Hepatocyte (in vitro differentiated cells): ENCODE measurements around the gene MEN1. TPM values are rescaled to one million over a fixed set of nuclear protein-coding genes. Genes with fewer than 3 reads are reported as not detected.

Experiments used
- DNase-seq: peaks from one replicate; pipeline ENCODE4 v3.0.0-alpha.2; 2016; ENCODE audit warnings: low spot score
- H2AFZ ChIP-seq: fragments of 200-600 bp; sonication (generic); 2 replicates; pipeline ENCODE4 v1.6.0; 2016; ENCODE audit warnings: antibody characterized with exemption, mild to moderate bottlenecking
- H3K27ac ChIP-seq: fragments of 200-600 bp; sonication (generic); 2 replicates; pipeline ENCODE4 v1.5.1; 2016; ENCODE audit warnings: mild to moderate bottlenecking
- H3K27me3 ChIP-seq: fragments of 200-600 bp; sonication (generic); 2 replicates; pipeline ENCODE4 v1.6.1; 2016
- H3K36me3 ChIP-seq: fragments of 200-600 bp; sonication (generic); replicated peaks from 2 replicates; pipeline ENCODE4 v1.5.1; 2016; ENCODE audit warnings: low read depth; ENCODE audit not compliant: insufficient read depth
- H3K4me1 ChIP-seq: fragments of 200-600 bp; sonication (generic); 2 replicates; pipeline ENCODE4 v1.5.1; 2016; ENCODE audit warnings: mild to moderate bottlenecking, moderate library complexity; ENCODE audit not compliant: insufficient read depth
- H3K4me2 ChIP-seq: fragments of 200-600 bp; sonication (generic); 2 replicates; pipeline ENCODE4 v1.6.0; 2016
- H3K4me3 ChIP-seq: fragments of 200-600 bp; sonication (generic); 2 replicates; pipeline ENCODE4 v1.5.1; 2016; ENCODE audit warnings: mild to moderate bottlenecking
- H3K79me2 ChIP-seq: fragments of 200-600 bp; sonication (generic); 2 replicates; pipeline ENCODE4 v1.6.0; 2017; ENCODE audit warnings: mild to moderate bottlenecking
- H3K9me2 ChIP-seq: fragments of 200-600 bp; sonication (generic); replicated peaks from 2 replicates; pipeline ENCODE4 v1.6.0; 2017; ENCODE audit warnings: mild to moderate bottlenecking; ENCODE audit not compliant: insufficient read depth
- H3K9me3 ChIP-seq: fragments of 200-600 bp; sonication (generic); 2 replicates; pipeline ENCODE4 v1.5.1; 2016; ENCODE audit warnings: low read depth, mild to moderate bottlenecking
- H4K20me1 ChIP-seq: fragments of 200-600 bp; sonication (generic); 2 replicates; pipeline ENCODE4 v1.6.0; 2016; ENCODE audit warnings: mild to moderate bottlenecking; ENCODE audit not compliant: insufficient read depth, poor library complexity, severe bottlenecking
- CTCF ChIP-seq: fragments of 200-600 bp; sonication (generic); IDR thresholded peaks from 2 replicates; pipeline ENCODE4 v1.5.1; 2016; ENCODE audit warnings: antibody characterized with exemption, mild to moderate bottlenecking; ENCODE audit not compliant: poor library complexity
- EZH2 ChIP-seq: fragments of 200-600 bp; sonication (generic); IDR thresholded peaks from 2 replicates; pipeline ENCODE4 v1.6.1; 2016; ENCODE audit warnings: antibody characterized with exemption, mild to moderate bottlenecking, borderline replicate concordance
- EZH2phosphoT487 ChIP-seq: fragments of 200-600 bp; sonication (generic); IDR thresholded peaks from one replicate; pipeline ENCODE4 v1.6.1; 2018; ENCODE audit warnings: antibody characterized with exemption, mild to moderate bottlenecking, low read depth, moderate library complexity; ENCODE audit not compliant: unreplicated experiment, severe bottlenecking
- WGBS: methylation state at CpG from one replicate; pipeline ENCODE4 v1.1.6; 2016; ENCODE audit warnings: low lambda C conversion rate; ENCODE audit errors: missing lambda C conversion rate; 5-methylcytosine and 5-hydroxymethylcytosine counted together
- polyA plus RNA-seq: library from polyadenylated mRNA; unstranded; fragments of >200 nt; fragmentation: Nextera tagmentation; extraction: Ambion mirVana; gene quantifications from 2 replicates; pipeline ENCODE4 v1.2.1, GENCODE V29; 2016
- total RNA-seq: library from RNA; depleted of rRNA; stranded (reverse); fragments of >200 nt; gene quantifications from 2 replicates; pipeline ENCODE4 v1.2.3, GENCODE V29; 2014

MEN1 gene
- total and polyA plus RNA-seq, 2 experiments from 2014 or later = 18.6 to 49.1 TPM

GRCh38 chr11:64759722-64760719, 50.3 kb downstream of the MEN1 start, which contains the start of gene PYGM:
Gene PYGM, minus strand, starts transcription at chr11:64759974. Its CDS starts 76 bp downstream, at chr11:64759898.
- no peaks in the 10 kb centered on the region for H3K9me2 ChIP-seq
- H3K4me1 ChIP-seq = peaks cover 9% of the 10 kb centered on the region

GRCh38 chr11:64759131-64759721, 51.1 kb downstream of the MEN1 start:
- Histone ChIP-seq H3K27me3 (no peaks in the 10 kb centered on the region), H3K79me2 (no peaks in the 10 kb centered on the region)

More at GRCh38 chr11:64759722-64760719, 50.3 kb downstream of the MEN1 start, which contains the start of gene PYGM:
- DNase-seq = peak; percentile 66
- H3K27ac ChIP-seq = no peak within 1 kb of the TSS
- H3K79me2 ChIP-seq = no peaks in the 10 kb centered on the region
- no peaks in the 10 kb centered on the region for H3K27me3 ChIP-seq
- peaks cover 27% of the 10 kb centered on the region for H4K20me1 ChIP-seq
- peaks cover 2% of the 10 kb centered on the region for H3K36me3 ChIP-seq
- no peak within 1 kb of the TSS for H3K4me2 ChIP-seq
- no peaks in the 10 kb centered on the region for H3K9me3 ChIP-seq
- H2AFZ ChIP-seq = no peak within 1 kb of the TSS
- TF ChIP-seq EZH2phosphoT487 (no peak), CTCF (no peak)
- H3K4me3 ChIP-seq = no peak within 1 kb of the TSS
- 41% methylated on average over 22 of the region's 24 CpGs for WGBS

GRCh38 chr11:64758330-64759079, 51.8 kb downstream of the MEN1 start:
- no peaks in the 10 kb centered on the region for H3K9me3 ChIP-seq
- no peak overlapping the region for H2AFZ ChIP-seq
- 90% methylated on average over 15 of the region's 15 CpGs for WGBS
- no peak overlapping the region for H3K4me2 ChIP-seq
- no peak for DNase-seq
- peaks cover 12% of the 10 kb centered on the region for H4K20me1 ChIP-seq
- H3K27me3 ChIP-seq = no peaks in the 10 kb centered on the region
- H3K27ac ChIP-seq = no peak overlapping the region
- no peaks in the 10 kb centered on the region for H3K36me3 ChIP-seq
- H3K79me2 ChIP-seq = no peaks in the 10 kb centered on the region
- H3K4me1 ChIP-seq = peaks cover 9% of the 10 kb centered on the region
- H3K4me3 ChIP-seq = no peak overlapping the region
- H3K9me2 ChIP-seq = no peaks in the 10 kb centered on the region
- TF ChIP-seq CTCF (no peak), EZH2 (no peak), EZH2phosphoT487 (no peak)

More at GRCh38 chr11:64759131-64759721, 51.1 kb downstream of the MEN1 start:
- Histone ChIP-seq H3K4me1 (peaks cover 9% of the 10 kb centered on the region), H3K9me2 (no peaks in the 10 kb centered on the region), H3K27ac (no peak overlapping the region), H3K36me3 (no peaks in the 10 kb centered on the region), H3K9me3 (no peaks in the 10 kb centered on the region), H3K4me2 (no peak overlapping the region), H3K4me3 (no peak overlapping the region), H2AFZ (no peak overlapping the region), H4K20me1 (peaks cover 19% of the 10 kb centered on the region)
- TF ChIP-seq EZH2phosphoT487 (no peak), EZH2 (no peak), CTCF (no peak)
- no peak for DNase-seq
- 70% methylated on average over 16 of the region's 21 CpGs for WGBS
